IMR-90 (cell line): ENCODE measurements around the gene CCDC12. TPM values are rescaled to one million over a fixed set of nuclear protein-coding genes. Genes with fewer than 3 reads are reported as not detected.

Experiments used
- ATAC-seq: fragments of 200-7000 bp; cut with Tn5 transposase; 2 replicates; pipeline ENCODE4 v1.9.1; 2020; ENCODE audit warnings: low read depth, mild to moderate bottlenecking, moderate library complexity
- BruUV-seq: library from RNA; stranded (reverse); fragments of 400-500 nt; replicated peaks from 2 replicates; lab custom pipeline; 2021; lab: Mats Ljungman, UMichigan
- CTCF ChIA-PET: fragments of 300-600 bp; formaldehyde crosslinking; extraction: SDS; loops from one replicate; lab custom pipeline; 2021; ENCODE audit warnings: antibody characterized with exemption; lab: Yijun Ruan, JAX
- POLR2A ChIA-PET: fragments of 300-600 bp; sonication (Branson Sonifier 250); formaldehyde crosslinking; loops from one replicate; lab custom pipeline; 2022; ENCODE audit warnings: antibody characterized with exemption; ENCODE audit not compliant: unreplicated experiment; lab: Charles Lee
- DNase-seq: peaks from one replicate; pipeline ENCODE4 v3.0.0; 2013
- H2AFZ ChIP-seq: replicated peaks from 2 replicates; pipeline ENCODE3; 2013; ENCODE audit warnings: low read length, mild to moderate bottlenecking; ENCODE audit not compliant: poor library complexity
- H2AK5ac ChIP-seq: 2 replicates; pipeline ENCODE4 v1.6.1; 2013; ENCODE audit warnings: low read depth, low read length, inconsistent platforms
- H2AK9ac ChIP-seq: replicated peaks from 2 replicates; pipeline ENCODE3; 2013; ENCODE audit warnings: mild to moderate bottlenecking, low read depth, low read length, moderate library complexity; ENCODE audit not compliant: poor library complexity
- H2BK120ac ChIP-seq: 2 replicates; pipeline ENCODE4 v1.6.1; 2013; ENCODE audit warnings: low read depth, low read length, inconsistent platforms
- H2BK15ac ChIP-seq: 3 replicates; pipeline ENCODE4 v1.6.1; 2013; ENCODE audit warnings: low read depth, low read length, inconsistent platforms
- H2BK20ac ChIP-seq: 2 replicates; pipeline ENCODE4 v1.6.1; 2013; ENCODE audit warnings: low read depth, mild to moderate bottlenecking, inconsistent platforms, low read length, moderate library complexity
- H2BK5ac ChIP-seq: 2 replicates; pipeline ENCODE4 v1.6.1; 2013; ENCODE audit warnings: mild to moderate bottlenecking, low read depth, low read length, inconsistent platforms; ENCODE audit not compliant: poor library complexity, severe bottlenecking
- H3K14ac ChIP-seq: replicated peaks from 2 replicates; pipeline ENCODE4 v1.6.1; 2013; ENCODE audit warnings: low read depth, low read length, inconsistent platforms
- H3K18ac ChIP-seq: 2 replicates; pipeline ENCODE4 v1.6.1; 2013; ENCODE audit warnings: low read depth, low read length, control low read depth
- H3K23ac ChIP-seq: 2 replicates; pipeline ENCODE4 v1.6.1; 2013; ENCODE audit warnings: low read depth, low read length, inconsistent platforms
- H3K27ac ChIP-seq: 2 replicates; pipeline ENCODE4 v1.5.1; 2013; ENCODE audit warnings: mild to moderate bottlenecking, control low read depth, low read length; ENCODE audit not compliant: insufficient read depth
- H3K27me3 ChIP-seq: 2 replicates; pipeline ENCODE4 v1.6.1; 2013; ENCODE audit warnings: low read length; ENCODE audit not compliant: control insufficient read depth, insufficient read depth
- H3K36me3 ChIP-seq: 2 replicates; pipeline ENCODE4 v1.6.1; 2013; ENCODE audit warnings: low read length, mixed read lengths; ENCODE audit not compliant: control insufficient read depth, insufficient read depth
- H3K4ac ChIP-seq: 2 replicates; pipeline ENCODE4 v1.6.1; 2013; ENCODE audit warnings: low read depth, low read length, inconsistent platforms
- H3K4me1 ChIP-seq: 2 replicates; pipeline ENCODE4 v1.6.1; 2013; ENCODE audit warnings: low read length, mixed read lengths; ENCODE audit not compliant: control insufficient read depth, insufficient read depth
- H3K4me2 ChIP-seq: 2 replicates; pipeline ENCODE4 v1.6.1; 2013; ENCODE audit warnings: low read depth, mild to moderate bottlenecking, control low read depth, low read length, moderate library complexity
- H3K4me3 ChIP-seq: 2 replicates; pipeline ENCODE4 v1.5.1; 2013; ENCODE audit warnings: low read depth, mild to moderate bottlenecking, control low read depth, low read length, moderate library complexity; ENCODE audit not compliant: insufficient read depth
- H3K56ac ChIP-seq: 2 replicates; pipeline ENCODE4 v1.6.1; 2013; ENCODE audit warnings: low read length, inconsistent platforms; ENCODE audit not compliant: insufficient read depth; ENCODE audit errors: extremely low read depth
- H3K79me1 ChIP-seq, 2 experiments: 2 replicates each; pipeline ENCODE4 v1.6.1; 2013; ENCODE audit warnings: low read length in 2 of 2, inconsistent platforms in 1 of 2, low read depth in 1 of 2
- H3K9ac ChIP-seq: 2 replicates; pipeline ENCODE4 v1.6.1; 2013; ENCODE audit warnings: low read depth, low read length, control low read depth
- H3K9me1 ChIP-seq: 2 replicates; pipeline ENCODE4 v1.6.1; 2013; ENCODE audit warnings: low read length, inconsistent platforms; ENCODE audit not compliant: insufficient read depth
- H3K9me3 ChIP-seq: 2 replicates; pipeline ENCODE4 v1.6.1; 2013; ENCODE audit warnings: low read length; ENCODE audit not compliant: control insufficient read depth, insufficient read depth
- H4K20me1 ChIP-seq: 2 replicates; pipeline ENCODE4 v1.6.1; 2013; ENCODE audit warnings: low read length, inconsistent platforms; ENCODE audit not compliant: insufficient read depth
- H4K5ac ChIP-seq: 2 replicates; pipeline ENCODE4 v1.6.1; 2013; ENCODE audit warnings: mild to moderate bottlenecking, low read depth, low read length, control low read depth
- H4K8ac ChIP-seq, 2 experiments: 2 replicates each; pipeline ENCODE4 v1.6.1; 2013; ENCODE audit warnings: low read depth in 2 of 2, low read length in 2 of 2, control low read depth in 1 of 2, inconsistent platforms in 1 of 2
- H4K91ac ChIP-seq: 2 replicates; pipeline ENCODE4 v1.6.1; 2013; ENCODE audit warnings: low read depth, low read length, inconsistent platforms; ENCODE audit not compliant: insufficient read depth
- BHLHE40 ChIP-seq: fragments of 150-350 bp; IDR thresholded peaks from 2 replicates; pipeline ENCODE4 v1.6.1; 2016; ENCODE audit warnings: mild to moderate bottlenecking, low read depth, low read length
- CEBPB ChIP-seq: IDR thresholded peaks from 2 replicates; pipeline ENCODE4 v1.6.1; 2012; ENCODE audit warnings: low read depth, low read length, improper control_type of control experiment
- CHD1 ChIP-seq: IDR thresholded peaks from 2 replicates; pipeline ENCODE4 v1.6.1; 2012; ENCODE audit warnings: low read depth, low read length, improper control_type of control experiment
- CTCF ChIP-seq: conservative IDR thresholded peaks from 2 replicates; pipeline ENCODE4 v1.5.1; 2012; ENCODE audit warnings: mild to moderate bottlenecking, low read depth, low read length, improper control_type of control experiment
- ELK1 ChIP-seq: fragments of 150-350 bp; IDR thresholded peaks from 2 replicates; pipeline ENCODE4 v1.6.1; 2016; ENCODE audit warnings: low read depth, mild to moderate bottlenecking, low read length, moderate library complexity, borderline replicate concordance
- FOS ChIP-seq: fragments of 150-350 bp; IDR thresholded peaks from 2 replicates; pipeline ENCODE4 v1.6.1; 2016; ENCODE audit warnings: low read depth, low read length
- MAZ ChIP-seq: IDR thresholded peaks from 2 replicates; pipeline ENCODE4 v1.6.1; 2012; ENCODE audit warnings: low read depth, mild to moderate bottlenecking, low read length, improper control_type of control experiment, moderate library complexity, borderline replicate concordance
- MXI1 ChIP-seq: IDR thresholded peaks from 2 replicates; pipeline ENCODE4 v1.6.1; 2012; ENCODE audit warnings: low read depth, mild to moderate bottlenecking, low read length, moderate library complexity, borderline replicate concordance
- NFE2L2 ChIP-seq: fragments of 150-350 bp; IDR thresholded peaks from 2 replicates; pipeline ENCODE4 v1.6.1; 2016; ENCODE audit warnings: low read depth, mild to moderate bottlenecking, low read length
- POLR2A ChIP-seq: IDR thresholded peaks from 2 replicates; pipeline ENCODE4 v1.6.1; 2012; ENCODE audit warnings: mild to moderate bottlenecking, low read depth, low read length
- RAD21 ChIP-seq: IDR thresholded peaks from 2 replicates; pipeline ENCODE4 v1.6.1; 2012; ENCODE audit warnings: low read length, improper control_type of control experiment
- RCOR1 ChIP-seq: IDR thresholded peaks from 2 replicates; pipeline ENCODE4 v1.6.1; 2012; ENCODE audit warnings: mild to moderate bottlenecking, low read length, improper control_type of control experiment; ENCODE audit not compliant: insufficient replicate concordance
- RFX5 ChIP-seq: IDR thresholded peaks from 2 replicates; pipeline ENCODE4 v1.8.0; 2012; ENCODE audit warnings: low read depth, mild to moderate bottlenecking, low read length, moderate library complexity
- SMC3 ChIP-seq: fragments of 150-350 bp; IDR thresholded peaks from 2 replicates; pipeline ENCODE4 v1.6.1; 2016; ENCODE audit warnings: low read depth, mild to moderate bottlenecking, antibody characterized with exemption, low read length, moderate library complexity
- USF2 ChIP-seq: fragments of 150-350 bp; IDR thresholded peaks from 2 replicates; pipeline ENCODE4 v1.6.1; 2017; ENCODE audit warnings: mild to moderate bottlenecking, antibody characterized with exemption, low read length, low read depth
- WGBS, 2 experiments: methylation state at CpG; one replicate each; pipeline versions ENCODE4 v1.1.5 to v1.1.7; 2013; ENCODE audit warnings: missing lambda C conversion rate in 2 of 2; ENCODE audit not compliant: insufficient read length in 1 of 2; ENCODE audit errors: extremely low coverage in 2 of 2; 5-methylcytosine and 5-hydroxymethylcytosine counted together
- dilution Hi-C: fragments of 300-500 bp; cut with HindIII; formaldehyde crosslinking; loops from one replicate; pipeline ENCODE4 v1.14.3; 2018; ENCODE audit warnings: low sequenced_read_pairs; ENCODE audit not compliant: unreplicated experiment
- in situ Hi-C: fragments of 300-500 bp; cut with MboI; formaldehyde crosslinking; loops from 3 replicates; pipeline ENCODE4 v1.14.3; 2019; ENCODE audit warnings: low sequenced_read_pairs, inconsistent platforms, mixed read lengths
- intact Hi-C: fragments of 100-400 bp; cut with micrococcal nuclease; formaldehyde crosslinking; loops from 2 replicates; pipeline ENCODE4 v1.10.0; 2022
- polyA plus RNA-seq, 3 experiments: library from polyadenylated mRNA; depleted of rRNA; stranded (reverse); fragments of >200 nt; gene quantifications; 2 replicates each; pipeline ENCODE4 v1.2.3, GENCODE V29; 2012; ENCODE audit warnings: low replicate concordance in 1 of 3
- total RNA-seq: library from RNA; depleted of rRNA; stranded (reverse); fragments of >200 nt; gene quantifications from 2 replicates; pipeline ENCODE4 v1.2.3, GENCODE V29; 2012

The CCDC12 gene
- total and polyA plus RNA-seq, 2 of the 4 experiments (the other 2 are of a cell fraction), result 15.2 to 35.1 TPM

GRCh38 chr3:46948830-46949671, 27.5 kb downstream of the CCDC12 start:
- Histone ChIP-seq H3K79me1 (peaks cover 63 to 93% of the 10 kb centered on the region in 2 experiments), H3K4me1 (peaks cover 14% of the 10 kb centered on the region), H4K91ac (no peak overlapping the region), H3K27me3 (no peaks in the 10 kb centered on the region), H2BK5ac (no peak overlapping the region), H3K9ac (no peak overlapping the region), H3K23ac (no peak overlapping the region), H3K36me3 (peaks cover 14% of the 10 kb centered on the region; the same call in 1 of the 2 replicates), H4K20me1 (peaks cover 93% of the 10 kb centered on the region), H3K14ac (no peak overlapping the region), H2AFZ (no peak overlapping the region), H2BK120ac (no peak overlapping the region), H3K9me1 (peaks cover 51% of the 10 kb centered on the region), H3K9me3 (no peaks in the 10 kb centered on the region), H4K8ac (no peak overlapping the region), H3K27ac (no peak overlapping the region), H3K4me3 (no peak overlapping the region), H2AK9ac (no peak overlapping the region), H2AK5ac (no peak overlapping the region), H3K56ac (no peak overlapping the region), H2BK15ac (no peak overlapping the region), H3K4ac (no peak overlapping the region), H3K4me2 (no peak overlapping the region), H4K5ac (no peak overlapping the region), H2BK20ac (no peak overlapping the region), H3K18ac (no peak overlapping the region)
- ATAC-seq, result no peak
- CTCF ChIA-PET, result no interaction called here
- WGBS, 2 experiments, result 100% methylated on average over 2 of the region's 6 CpGs; no CpG with 5 or more reads in 1 of the 2 experiments
- dilution Hi-C loops, result no loop called here
- intact Hi-C loops, result no loop called here
- no TSS peak for BruUV-seq
- TF ChIP-seq RCOR1 (no peak), CHD1 (no peak), MXI1 (no peak), CTCF (no peak), RAD21 (no peak), USF2 (no peak), RFX5 (no peak), BHLHE40 (no peak), ELK1 (no peak), MAZ (no peak), POLR2A (no peak), NFE2L2 (no peak), SMC3 (no peak), FOS (no peak), CEBPB (no peak)
- no peak for DNase-seq
- POLR2A ChIA-PET, result no interaction called here
- in situ Hi-C loops, result no loop called here
